ENCODE measurements around the gene PHF23.

The PHF23 gene

DNA sequence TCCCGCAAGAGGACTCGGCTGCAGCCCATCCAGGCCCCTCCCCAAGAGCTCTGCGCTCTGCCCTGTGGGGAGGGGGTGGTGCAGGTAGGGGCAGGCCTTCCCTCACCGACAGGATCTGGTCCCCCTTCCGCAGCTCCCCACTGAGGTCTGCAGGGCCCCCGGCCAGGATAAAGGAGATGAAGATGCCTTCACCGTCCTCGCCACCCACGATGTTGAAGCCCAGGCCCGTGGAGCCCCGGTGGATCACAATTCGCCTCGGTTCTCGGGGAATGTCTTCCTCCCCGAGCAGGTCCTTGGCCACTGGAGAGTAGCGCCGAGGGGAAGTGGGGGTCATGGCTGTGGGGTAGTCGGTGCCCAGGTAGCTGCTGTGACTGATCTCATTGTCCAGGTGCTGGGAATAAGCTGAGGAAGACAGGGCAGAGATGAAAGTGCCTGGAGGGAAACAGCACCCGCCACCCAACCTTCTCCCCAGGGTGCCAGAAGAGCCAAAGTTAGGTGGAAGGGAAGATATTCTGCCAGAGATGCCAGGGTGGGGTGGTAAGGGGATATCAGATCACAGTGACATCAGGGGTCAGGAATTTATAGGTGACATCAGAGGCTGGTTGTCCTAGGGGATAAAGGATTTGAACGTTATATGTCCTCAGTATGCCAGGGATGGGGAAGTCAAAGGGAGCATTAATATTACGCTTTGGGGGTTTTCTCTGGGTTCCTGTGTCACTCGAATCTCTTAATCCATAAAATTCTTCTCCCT is 42.4 kb downstream of the PHF23 start:
- DNase-seq, result no peak

DNA sequence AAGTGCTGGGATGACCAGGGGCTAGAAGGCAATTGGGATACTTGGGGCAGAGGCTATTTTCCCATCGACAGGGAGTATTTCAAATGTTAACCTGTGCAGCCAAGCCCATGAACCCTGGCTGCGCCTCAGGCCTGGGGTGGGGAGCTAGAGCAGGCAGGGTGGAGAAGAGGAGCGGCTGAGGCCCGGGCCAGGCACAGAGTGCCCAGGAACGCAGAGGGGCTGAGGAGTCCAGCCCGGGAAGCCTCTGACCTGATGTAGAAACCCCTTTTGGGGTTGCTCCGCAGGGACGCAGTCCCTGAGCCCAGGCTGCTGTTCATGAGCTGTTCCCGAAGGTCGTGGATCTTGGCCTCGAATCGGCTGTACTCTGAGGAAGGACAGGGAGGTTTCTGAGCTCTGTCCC is 43.3 kb downstream of the PHF23 start:
- DNase-seq, result no peak

DNA sequence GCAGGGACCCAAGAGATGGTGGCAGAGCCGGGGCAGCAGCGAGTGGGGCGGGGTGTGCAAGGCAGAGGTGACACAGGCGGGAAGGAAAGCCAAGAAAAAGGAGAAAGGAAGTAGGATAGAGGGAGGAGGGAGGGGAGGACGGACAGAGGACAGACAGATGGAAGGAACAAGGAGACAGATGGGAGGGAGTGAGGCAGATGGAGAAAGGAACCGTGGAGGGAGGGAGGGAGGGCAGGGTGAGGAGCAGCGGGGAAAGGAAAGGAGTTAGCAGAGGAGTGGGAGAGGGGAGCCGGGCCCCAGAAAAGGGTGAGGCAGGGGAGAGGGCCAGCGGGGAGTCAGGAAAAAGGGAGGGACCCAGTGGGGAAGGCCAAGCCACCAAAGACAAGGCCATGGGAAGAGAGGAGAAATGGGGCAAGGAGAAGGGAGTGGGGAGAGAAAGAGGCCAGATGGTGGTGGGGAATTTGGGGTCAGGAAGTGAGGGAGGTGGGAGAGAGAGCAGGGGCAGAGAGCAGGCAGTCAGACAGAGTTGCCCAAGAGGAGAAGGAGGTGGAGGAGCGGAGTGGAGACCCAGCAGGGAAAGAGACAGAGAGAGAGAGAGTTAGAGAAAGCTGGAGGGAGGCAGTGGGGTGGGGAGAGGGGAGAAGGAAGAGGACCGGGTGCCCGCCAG is 46.9 kb downstream of the PHF23 start:
- no peak for DNase-seq

DNA sequence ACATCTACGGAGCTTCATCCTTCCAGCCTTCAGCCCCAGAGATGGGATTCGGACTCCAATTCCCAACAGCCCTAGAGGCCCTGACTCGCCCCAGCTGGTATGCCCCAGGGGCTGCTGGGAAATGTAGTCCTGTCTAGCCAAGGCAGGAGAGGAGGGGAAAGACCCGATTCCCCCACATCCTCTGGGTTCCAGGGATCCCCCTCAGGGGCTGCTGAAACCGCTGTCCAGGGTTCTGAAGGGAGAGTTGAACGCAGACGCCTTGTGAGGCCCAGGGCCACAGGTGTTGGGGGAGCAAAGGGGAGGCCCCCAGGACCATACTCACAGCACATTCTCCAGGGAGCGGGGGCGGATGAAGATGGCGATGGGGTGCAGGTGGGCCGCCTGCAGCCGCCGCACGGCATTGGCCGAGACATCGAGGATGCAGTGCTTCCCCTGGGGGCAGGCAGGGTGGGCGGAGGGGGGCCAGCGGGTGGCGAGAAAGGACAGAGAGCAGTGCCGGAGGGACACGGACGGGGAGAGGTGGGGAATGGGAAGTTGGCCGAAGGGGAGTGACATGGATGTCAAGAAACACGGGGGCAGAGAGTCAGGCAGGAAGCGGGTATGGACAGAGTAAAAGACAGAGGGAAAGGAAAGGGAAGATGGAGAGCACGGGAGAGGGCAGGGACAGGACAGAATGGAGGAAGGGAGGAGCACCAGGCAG is 47.5 kb downstream of the PHF23 start:
- no peak for DNase-seq

DNA sequence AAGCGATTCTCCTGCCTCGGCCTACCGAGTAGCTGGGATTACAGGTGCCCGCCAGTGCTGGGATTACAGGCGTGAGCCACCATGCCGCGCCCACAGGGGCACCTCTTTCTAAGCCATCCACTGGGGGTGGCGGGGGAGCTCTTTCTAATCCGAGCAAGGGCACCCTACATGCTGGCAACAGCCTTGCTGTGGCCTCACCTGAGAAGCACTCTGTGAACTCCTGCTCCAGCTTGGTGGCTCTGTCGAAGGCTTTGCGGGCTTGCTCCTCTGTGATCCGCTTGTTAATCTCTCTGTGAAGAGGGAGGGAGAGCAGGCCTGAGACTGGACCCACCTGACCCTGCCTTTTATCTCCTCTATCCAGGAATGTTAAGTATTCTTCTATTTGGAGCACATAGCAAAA is 48.2 kb downstream of the PHF23 start:
- no peak for DNase-seq

DNA sequence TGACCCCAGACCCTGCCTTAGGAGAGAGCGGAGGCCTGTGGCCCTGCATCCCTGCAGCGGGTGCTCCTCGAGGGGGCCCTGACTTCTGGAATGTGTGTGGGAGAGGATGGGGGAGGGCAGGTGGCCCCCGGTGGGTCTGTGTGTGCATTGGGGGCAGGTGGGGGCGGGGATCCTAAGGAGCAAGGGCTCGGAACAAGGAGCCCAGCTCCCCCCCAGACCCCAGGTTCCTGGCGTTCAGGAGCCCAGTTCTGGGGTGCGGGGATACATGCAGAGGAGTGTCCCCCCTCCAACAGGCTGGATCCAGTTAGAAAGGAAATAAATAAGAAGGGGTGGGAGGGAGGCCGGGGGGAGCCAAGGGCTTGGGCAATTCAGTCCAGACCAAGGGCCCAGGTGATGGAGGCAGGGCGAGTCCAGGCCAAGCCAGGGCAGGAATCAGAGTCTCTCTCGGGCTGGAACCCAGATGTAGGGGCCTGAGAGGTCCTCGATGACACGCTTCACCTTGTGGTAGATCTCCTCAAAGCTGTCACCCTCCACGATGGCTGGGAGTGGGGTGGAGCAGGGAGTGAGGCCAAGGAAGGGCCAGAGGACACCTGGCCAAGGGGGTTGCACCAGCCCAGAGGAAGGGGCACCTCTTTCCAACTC is 48.9 kb downstream of the PHF23 start:
- DNase-seq, result no peak

DNA sequence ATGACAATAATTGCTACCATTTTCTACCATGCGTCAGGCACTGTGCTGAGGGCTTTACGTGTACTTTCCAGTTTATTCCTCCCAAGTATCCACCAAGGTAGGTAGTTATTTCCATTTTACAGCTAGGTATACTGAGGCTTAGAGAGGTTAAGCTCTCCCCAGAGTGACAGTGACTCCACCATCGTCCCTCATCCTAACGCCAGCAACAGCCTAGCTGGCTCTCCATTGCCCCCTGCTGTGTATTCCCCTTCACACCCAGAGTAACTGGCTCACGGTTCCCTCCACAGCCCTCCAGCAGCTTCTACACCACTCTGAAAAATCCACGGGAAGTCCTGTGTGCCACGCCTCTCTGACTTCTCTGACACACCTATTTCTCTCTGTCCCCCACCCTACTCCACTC is 53.0 kb downstream of the PHF23 start:
- DNase-seq, result no peak

Data from DMS79 (cell line).